HG03108 (cell line): Measurements from ENCODE around the gene CACFD1.

ENCODE experiments used
- ATAC-seq: cut with Tn5 transposase; IDR thresholded peaks from one replicate; pipeline ENCODE4 v1.9.1; 2021; ENCODE audit warnings: moderate library complexity; ENCODE audit not compliant: unreplicated experiment

Gene CACFD1

DNA sequence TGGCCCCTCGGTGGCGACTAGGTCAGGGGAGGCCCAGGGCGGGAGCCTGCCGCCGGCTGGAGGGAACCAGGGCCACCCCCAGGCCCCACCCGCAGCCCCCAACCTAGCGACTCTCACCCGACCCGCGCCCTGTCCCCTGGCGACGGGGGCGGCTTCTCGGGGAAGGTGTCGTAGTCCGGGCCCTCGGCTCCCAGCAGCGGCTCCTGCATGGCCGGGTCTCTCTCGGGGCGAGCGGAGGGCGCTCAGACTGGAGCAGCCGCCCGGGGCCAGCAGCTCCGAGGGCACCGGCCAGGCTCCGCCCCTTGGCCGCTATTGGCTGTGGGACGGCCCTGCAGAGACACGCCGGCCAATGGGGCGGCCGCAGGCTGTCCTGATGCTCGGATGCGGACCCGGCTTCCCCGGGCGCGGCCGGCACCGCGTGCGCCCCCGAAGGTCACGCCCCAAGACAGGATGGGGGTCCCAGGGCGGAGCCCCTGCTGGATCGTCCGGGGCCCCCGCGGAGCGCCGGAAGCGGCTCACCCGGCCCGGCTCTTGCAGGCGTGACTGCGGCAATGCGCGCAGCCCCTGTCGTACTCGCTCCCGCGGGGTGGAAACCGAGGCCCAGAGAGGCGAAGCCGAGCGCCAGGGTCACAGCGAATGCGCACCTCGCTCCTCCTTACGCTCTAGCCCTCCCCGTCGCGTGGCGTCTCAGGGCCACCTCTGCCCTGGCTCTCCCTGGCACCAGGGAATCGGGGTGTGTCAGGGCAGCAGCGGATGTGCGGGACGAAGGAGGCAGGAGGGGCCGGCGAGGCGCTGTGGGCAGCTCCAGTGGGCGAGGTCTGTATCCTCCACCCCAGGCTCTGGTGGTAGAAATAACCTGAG is 19.3 kb downstream of the CACFD1 start, which contains the start of gene SLC2A6:
SLC2A6 (minus strand) TSS at position 249 of the 861 bp plus-strand sequence; CDS start at position 209, 40 bp downstream.
- ATAC-seq: peak; percentile 89

- no peak for ATAC-seq
These were observed 23.8 kb downstream of the CACFD1 start for GRCh38 chr9:133483611-133484010.

- ATAC-seq: no peak
These were observed 25.1 kb downstream of the CACFD1 start for GRCh38 chr9:133484671-133485437.

- no peak for ATAC-seq
These were observed 25.9 kb downstream of the CACFD1 start for GRCh38 chr9:133485531-133486260.

DNA sequence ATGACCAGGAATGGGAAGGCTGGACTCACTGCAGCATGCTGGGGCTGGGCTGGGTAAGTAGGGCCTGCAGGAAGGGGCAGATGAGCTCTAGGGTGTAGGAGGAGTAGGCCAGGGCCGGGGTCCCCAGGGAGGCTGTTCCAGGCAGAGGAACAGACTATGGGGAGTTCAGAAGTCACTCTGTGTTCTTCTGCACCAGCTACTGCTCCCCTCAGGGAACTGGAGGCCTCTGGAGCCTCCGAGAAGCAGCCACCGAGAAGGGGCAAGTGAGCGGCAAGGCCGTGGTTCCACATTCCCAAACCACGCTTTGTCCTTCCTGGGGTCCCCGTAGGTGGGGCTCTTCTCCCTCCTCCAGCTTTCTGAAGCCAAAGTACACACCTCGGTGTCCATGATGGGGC is 27.6 kb downstream of the CACFD1 start:
- no peak for ATAC-seq

- ATAC-seq: no peak
These were observed 29.0 kb downstream of the CACFD1 start for GRCh38 chr9:133488686-133489252.

DNA sequence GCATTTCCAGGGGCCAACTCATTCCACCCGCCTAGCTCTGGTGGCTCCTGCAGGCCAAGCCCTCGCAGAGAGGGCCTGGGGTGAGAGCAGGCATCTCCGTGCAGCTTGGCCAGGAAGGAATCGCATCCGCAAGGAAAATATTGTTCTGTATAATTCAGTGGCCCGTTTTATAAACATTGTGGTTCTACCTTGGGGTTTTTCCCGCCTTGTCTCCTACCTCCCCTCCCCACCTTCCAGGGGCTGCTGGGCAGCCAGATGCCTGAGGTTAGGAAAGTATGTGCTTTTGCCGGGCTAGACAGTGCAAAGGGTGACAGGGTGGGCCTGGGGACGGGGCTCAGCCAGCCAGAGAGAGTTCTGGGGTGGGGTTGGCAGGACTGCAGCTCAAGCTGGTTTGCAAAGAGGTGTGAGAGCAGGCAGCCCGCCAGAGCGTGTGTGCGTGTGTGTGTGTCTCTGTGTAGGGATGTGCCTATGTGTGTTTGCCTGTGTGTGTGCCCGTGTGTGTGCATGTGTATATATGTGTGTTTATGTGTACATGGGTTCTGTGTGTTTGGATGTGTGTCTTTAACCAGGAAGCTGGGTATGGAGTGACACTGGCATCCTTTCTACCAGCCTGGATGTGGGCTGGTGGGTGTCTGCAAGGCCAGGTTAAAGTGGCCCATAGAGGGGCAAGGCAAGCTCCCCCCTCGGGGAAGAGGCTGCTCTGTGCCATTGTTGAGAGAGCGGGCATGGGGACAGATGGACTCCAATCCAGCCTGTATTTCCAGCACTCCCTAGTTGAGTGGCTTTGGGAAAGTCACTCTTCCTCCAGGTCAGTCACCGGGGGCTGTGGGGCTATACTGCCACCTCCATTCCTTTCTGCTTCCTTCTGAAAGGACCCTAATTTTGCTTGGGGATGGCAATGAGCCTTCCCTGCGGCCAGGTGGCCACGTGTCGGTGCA is 29.7 kb downstream of the CACFD1 start:
- no peak for ATAC-seq

DNA sequence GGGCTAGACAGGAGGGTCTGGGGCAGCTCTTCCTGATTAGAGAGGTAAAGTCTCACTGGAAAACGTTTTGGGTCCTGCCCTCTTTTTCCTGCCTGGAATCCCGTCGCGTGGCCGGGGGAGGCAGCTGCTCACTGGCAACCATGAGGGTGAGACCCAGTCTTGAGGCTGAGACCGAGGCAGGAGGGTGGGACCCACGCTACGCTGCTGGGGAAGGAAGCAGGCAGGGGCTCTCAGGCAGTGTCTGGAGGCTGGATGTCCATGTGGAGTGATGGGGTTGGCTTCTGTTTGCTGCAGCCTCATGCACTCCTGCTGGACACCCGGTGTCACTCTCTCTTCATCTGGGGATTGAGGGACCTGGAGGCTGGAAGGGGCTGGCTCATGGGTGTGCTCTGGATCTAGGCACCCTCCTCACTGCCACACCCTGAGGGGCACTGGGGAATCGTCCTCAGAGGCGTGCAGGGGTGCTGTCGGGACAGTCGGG is 30.5 kb downstream of the CACFD1 start:
- no peak for ATAC-seq

GRCh38 chr9:133490865-133491655 is 31.3 kb downstream of the CACFD1 start:
- ATAC-seq: no peak

DNA sequence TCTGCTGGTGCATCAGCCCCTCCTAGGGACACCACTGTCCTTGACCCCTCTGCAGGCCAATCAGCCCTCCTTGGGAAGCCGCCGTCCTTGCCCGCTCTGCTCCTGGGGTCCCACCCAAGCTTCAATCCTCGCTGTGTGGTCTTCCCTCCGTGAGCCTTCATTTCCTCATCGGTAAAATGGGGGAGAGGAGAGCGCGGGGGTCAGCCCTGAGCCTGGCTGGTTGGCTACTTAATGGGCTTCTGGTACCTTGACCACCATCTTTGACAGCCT is 31.8 kb downstream of the CACFD1 start:
- ATAC-seq: no peak

- no peak for ATAC-seq
These were observed 32.6 kb downstream of the CACFD1 start for GRCh38 chr9:133492061-133493021.

GRCh38 chr9:133493428-133493827 is 33.6 kb downstream of the CACFD1 start:
- no peak for ATAC-seq

DNA sequence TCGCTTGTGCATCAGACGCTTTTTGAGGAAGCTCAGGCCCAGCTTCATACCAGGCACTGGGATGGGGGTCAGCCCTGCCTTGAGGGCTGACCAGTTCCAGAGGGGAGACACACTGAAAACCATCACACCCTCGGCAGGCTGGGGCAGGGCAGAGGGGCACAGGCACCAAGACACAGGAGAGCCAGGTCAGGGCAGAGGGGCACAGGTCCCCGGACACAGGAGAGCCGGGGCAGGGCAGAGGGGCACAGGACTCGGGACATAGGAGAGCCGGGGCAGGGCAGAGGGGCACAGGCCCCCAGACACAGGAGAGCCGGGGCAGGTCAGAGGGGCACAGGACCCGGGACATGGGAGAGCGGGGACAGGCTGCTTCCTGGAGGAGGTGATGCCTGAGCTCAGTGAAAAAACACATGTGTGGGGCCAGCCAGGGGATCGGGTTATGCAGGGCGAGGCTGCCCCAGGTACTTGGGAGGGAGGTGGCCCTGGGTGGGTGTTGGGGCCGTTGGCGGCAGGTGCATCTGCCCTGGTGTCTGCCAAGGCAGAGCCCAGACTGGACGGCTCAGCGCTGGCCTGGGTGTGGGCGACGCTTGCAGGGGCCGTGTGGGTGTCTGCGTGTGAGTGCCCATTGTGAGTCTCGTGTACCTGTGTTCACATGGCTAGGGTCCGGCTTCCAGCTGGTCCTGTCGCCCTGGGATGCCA is 34.2 kb downstream of the CACFD1 start:
- no peak for ATAC-seq

- ATAC-seq: no peak
These were observed 35.0 kb downstream of the CACFD1 start for GRCh38 chr9:133494636-133495326.

DNA sequence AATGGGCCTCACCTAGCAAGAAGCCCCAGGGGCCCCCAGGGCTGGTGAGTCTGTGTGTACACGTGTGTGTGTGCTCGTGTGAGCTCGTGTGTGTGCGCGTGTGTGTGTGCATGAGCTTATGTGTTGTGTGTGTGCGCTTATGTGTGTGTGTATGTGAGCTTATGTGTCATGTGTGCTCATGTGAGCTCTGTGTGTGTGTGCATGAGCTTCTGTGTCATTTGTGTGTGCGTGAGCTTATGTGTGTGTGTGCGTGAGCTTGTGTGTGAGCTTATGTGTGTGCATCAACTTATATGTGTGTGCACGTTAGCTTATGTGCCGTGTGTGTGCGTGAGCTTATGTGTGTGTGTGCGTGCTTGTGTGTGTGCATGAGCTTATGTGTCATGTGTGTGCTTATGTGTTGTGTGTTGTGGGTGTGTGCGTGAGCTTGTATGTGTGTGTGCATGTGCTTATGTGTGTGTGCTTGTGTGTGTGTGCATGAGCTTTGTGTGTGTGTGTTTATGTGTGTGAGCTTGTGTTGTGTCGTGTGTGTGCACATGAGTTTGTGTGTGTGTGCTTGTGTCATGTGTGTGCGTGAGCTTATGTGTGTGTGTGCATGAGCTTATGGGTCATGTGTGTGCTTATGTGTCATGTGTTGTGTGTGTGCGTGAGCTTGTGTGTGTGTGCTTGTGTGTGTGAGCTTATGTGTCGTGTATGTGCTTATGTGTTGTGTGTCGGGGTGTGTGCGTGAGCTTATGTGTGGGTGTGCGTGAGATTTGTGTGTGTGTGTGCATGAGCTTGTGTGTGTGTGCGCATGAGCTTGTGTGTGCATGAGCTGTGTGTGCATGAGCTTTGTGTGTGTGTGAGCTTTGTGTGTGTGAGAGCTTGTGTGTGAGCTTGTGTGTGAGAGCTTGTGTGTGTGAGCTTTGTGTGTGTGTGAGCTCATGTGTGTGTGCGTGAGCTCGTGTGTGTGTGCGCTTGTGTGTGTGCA is 35.8 kb downstream of the CACFD1 start:
- no peak for ATAC-seq
